GM18526 (cell line): ENCODE measurements around the gene ADAMTSL4.

Source experiments
- POLR2A ChIP-seq: IDR thresholded peaks from 3 replicates; pipeline ENCODE4 v1.6.1; 2011; ENCODE audit not compliant: insufficient read length; ENCODE audit errors: extremely low read depth

ADAMTSL4 gene

DNA sequence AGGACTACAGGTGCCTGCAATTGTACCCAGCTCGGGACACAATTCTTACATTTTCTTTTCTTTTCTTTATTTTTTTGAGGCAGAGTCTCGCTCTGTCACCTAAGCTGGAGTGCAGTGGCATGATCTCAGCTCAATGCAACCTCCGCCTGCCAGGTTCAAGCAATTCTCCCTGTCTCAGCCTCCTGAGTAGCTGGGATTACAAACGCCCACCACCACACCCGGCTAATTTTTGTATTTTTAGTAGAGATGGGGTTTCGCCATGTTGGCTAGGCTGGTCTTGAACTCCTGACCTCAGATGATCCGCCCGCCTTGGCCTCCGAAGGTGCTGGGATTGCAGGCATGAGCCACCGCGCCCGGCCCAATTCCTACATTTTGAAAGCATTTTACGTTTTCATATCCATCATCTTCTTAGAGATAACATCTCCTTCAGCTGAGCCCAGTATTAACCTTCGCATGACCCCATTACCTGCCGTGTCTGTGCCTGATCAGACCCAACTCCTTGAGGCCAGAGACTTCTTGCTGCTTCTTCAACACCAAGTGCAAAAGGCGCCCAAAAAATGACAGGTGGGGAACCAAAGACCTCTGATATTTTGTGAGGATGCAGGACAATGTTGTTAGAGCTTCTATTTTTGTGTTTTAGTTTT is 2.8 kb upstream of the ADAMTSL4 start:
- TF ChIP-seq POLR2A: no peak

DNA sequence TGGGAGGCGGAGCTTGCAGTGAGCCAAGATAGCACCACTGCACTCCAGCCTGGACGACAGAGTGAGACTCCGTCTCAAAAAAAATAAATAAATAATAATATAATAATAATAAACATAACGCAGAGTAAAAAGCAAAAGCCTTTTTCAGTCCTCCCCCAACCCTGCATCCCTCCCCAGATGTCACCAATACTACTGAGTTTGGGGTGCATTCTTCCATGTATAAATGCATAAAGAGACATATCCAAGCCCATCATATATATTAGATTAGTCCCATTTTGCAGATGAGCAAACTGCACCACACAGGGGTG is 930 bp upstream of the ADAMTSL4 start:
- TF ChIP-seq POLR2A: no peak

GRCh38 chr1:150549496-150550221 is 451 bp downstream of the ADAMTSL4 start:
- TF ChIP-seq POLR2A: no peak

DNA sequence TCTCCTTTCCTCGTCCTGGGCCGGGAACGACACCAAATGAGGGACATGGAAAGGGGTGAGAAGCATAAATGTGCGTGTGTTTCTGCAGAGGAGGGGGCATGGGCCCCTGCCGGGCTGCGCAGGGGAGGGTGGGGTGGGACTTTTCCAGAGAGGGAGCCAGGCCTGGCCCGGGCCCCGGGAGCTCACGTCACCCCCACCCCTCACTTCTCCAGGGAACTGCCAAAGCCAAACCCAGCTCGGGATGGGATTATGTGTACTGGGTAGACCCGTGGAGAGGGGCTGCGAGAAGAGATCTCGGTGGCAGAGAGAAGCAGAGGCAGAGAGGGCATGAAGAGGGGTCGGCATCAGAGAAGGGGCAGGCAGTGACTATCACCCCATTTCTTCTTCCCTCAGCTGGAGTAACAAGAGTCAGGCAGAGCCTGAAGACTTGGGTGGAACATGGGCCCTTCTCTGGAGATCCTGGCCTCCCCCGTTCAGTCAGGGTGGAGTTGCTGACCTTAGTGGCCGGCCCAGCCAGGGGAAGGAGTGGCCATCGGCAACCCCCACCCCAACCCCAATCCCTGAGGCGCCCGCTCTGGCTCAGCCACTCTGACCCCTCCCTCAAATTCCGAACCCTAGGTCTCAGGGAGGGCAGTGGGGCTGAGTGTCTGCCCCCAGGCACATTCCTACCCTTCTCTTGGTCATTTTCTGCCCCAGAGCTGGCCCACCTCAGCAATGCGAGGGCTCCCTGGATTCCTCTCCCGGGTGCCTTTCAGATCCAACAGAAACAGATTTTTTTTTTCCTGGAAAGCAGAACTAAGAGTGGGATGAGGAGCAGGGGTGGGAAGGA is 1.2 kb downstream of the ADAMTSL4 start:
- no peak for TF ChIP-seq POLR2A

- TF ChIP-seq POLR2A: no peak
These were observed 2.0 kb downstream of the ADAMTSL4 start for GRCh38 chr1:150551051-150551783.

DNA sequence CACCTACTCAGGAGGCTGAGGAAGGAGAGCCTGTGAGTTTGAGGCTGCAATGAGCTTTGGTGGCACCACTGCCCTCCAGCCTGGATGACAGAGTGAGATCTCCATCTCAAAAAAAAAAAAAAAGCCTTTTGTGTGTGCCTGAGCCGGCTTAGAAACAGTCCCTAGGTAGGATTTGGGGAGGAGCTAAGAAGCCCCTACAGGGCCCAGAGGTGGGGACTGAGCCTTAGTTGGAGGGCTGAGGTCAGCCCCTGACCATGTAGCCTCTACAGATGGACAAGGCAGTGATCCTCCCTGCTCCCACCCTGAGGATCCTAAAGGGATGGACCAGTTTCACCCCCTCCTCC is 2.5 kb downstream of the ADAMTSL4 start:
- no peak for TF ChIP-seq POLR2A

- TF ChIP-seq POLR2A: no peak
These were observed 3.1 kb downstream of the ADAMTSL4 start for GRCh38 chr1:150552128-150552910.

DNA sequence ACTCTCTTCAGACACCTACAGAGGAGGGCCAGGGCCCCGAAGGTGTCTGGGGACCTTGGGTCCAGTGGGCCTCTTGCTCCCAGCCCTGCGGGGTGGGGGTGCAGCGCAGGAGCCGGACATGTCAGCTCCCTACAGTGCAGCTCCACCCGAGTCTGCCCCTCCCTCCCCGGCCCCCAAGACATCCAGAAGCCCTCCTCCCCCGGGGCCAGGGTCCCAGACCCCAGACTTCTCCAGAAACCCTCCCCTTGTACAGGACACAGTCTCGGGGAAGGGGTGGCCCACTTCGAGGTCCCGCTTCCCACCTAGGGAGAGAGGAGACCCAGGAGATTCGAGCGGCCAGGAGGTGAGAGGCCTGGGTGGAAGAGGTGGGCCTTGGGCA is 3.7 kb downstream of the ADAMTSL4 start:
- no peak for TF ChIP-seq POLR2A

DNA sequence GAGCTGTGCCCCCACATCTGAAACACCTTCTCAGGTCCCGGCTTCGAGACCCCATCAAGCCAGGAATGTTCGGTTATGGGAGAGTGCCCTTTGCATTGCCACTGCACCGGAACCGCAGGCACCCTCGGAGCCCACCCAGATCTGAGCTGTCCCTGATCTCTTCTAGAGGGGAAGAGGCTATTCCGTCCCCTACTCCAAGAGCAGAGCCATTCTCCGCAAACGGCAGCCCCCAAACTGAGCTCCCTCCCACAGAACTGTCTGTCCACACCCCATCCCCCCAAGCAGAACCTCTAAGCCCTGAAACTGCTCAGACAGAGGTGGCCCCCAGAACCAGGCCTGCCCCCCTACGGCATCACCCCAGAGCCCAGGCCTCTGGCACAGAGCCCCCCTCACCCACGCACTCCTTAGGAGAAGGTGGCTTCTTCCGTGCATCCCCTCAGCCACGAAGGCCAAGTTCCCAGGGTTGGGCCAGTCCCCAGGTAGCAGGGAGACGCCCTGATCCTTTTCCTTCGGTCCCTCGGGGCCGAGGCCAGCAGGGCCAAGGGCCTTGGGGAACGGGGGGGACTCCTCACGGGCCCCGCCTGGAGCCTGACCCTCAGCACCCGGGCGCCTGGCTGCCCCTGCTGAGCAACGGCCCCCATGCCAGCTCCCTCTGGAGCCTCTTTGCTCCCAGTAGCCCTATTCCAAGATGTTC is 4.3 kb downstream of the ADAMTSL4 start:
- TF ChIP-seq POLR2A: no peak

GRCh38 chr1:150554086-150554452 is 4.9 kb downstream of the ADAMTSL4 start:
- no peak for TF ChIP-seq POLR2A

DNA sequence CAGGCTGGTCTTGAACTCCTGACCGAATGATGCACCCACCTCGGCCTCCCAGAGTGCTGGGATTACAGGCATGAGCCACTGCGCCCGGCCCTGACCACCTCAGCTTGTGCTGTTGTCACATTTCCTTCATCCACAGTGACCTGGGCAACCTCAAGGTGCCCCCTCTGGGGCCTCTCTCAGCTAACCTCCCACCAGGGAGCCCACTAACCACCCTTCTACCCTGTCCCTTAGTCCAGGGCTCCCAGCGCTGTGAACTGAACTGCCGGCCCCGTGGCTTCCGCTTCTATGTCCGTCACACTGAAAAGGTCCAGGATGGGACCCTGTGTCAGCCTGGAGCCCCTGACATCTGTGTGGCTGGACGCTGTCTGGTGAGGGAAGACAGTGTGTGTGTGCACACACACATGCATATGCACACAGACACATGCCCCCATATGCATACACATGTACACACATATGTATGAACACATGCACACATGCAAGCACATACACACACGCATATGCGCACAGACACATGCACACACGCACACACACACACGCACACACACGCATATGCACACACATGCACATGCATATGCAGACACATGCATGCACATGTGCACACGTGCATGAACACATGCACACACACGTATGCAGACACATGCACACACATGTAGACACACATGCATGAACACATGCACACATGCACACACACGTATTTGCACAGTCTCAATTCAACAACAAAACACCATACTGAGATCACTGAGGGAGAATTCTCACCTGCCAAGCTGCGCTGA is 6.2 kb downstream of the ADAMTSL4 start:
- TF ChIP-seq POLR2A: no peak

DNA sequence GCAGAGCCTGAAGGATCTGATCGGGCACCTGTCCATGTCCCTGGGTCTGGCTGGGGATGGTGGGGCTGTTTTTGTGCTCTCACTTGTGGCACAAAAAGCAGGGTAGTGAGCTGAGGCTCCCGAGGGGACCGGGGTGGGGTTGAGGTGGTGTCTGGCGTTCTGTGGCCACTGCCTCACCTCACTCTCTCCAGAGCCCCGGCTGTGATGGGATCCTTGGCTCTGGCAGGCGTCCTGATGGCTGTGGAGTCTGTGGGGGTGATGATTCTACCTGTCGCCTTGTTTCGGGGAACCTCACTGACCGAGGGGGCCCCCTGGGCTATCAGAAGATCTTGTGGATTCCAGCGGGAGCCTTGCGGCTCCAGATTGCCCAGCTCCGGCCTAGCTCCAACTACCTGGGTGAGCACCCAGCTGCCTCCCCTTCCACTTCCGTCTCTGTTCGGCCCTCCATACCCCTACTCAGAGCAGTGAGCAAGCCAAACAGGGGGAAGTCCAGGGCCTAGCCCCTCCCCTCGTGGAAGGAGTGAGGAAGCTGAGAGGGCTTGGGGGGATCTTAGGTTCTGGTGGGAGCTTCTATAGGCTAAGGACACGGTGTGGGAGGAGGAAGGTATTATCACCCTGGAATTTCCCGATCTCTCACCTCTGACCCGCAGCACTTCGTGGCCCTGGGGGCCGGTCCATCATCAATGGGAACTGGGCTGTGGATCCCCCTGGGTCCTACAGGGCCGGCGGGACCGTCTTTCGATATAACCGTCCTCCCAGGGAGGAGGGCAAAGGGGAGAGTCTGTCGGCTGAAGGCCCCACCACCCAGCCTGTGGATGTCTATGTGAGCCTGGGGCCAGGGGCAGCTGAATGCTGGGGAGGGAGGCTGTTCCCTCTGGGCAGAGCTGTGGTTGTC is 7.0 kb downstream of the ADAMTSL4 start:
- no peak for TF ChIP-seq POLR2A

DNA sequence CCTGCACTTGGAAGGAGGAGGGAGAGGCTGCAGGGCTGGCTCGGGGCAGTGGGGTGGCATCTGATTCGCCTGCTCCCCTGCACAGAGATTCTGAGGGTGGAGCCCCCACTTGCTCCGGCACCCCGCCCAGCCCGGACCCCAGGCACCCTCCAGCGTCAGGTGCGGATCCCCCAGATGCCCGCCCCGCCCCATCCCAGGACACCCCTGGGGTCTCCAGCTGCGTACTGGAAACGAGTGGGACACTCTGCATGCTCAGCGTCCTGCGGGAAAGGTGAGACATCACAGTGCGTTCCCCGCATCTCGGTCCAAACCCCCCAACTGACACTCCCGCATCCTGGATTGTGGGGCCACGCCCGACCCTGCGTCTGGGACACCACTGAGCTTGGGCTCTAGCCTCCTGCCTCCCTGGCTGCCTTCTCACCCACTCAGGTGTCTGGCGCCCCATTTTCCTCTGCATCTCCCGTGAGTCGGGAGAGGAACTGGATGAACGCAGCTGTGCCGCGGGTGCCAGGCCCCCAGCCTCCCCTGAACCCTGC is 7.9 kb downstream of the ADAMTSL4 start:
- TF ChIP-seq POLR2A: no peak

DNA sequence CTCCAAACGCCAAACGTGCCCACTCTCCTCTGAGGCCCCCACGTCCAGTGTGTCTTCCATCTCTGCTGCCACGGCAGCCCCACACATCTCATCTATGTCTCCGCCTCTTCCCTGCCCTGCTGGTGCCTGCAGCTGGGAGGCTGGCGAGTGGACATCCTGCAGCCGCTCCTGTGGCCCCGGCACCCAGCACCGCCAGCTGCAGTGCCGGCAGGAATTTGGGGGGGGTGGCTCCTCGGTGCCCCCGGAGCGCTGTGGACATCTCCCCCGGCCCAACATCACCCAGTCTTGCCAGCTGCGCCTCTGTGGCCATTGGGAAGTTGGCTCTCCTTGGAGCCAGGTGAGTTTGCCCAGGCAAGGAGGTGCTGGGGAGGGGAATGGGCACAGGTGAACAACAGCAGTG is 8.6 kb downstream of the ADAMTSL4 start:
- TF ChIP-seq POLR2A: no peak
